SH-SY5Y (cell line): ENCODE data around the gene ASIC1.

ENCODE experiments used
- GATA2 ChIP-seq: IDR thresholded peaks from 2 replicates; pipeline ENCODE4 v1.6.1; 2011; ENCODE audit warnings: mild to moderate bottlenecking, low read depth, low read length
- GATA3 ChIP-seq: IDR thresholded peaks from 2 replicates; pipeline ENCODE4 v1.6.1; 2011; ENCODE audit warnings: low read depth, mild to moderate bottlenecking, low read length, moderate library complexity

DNA sequence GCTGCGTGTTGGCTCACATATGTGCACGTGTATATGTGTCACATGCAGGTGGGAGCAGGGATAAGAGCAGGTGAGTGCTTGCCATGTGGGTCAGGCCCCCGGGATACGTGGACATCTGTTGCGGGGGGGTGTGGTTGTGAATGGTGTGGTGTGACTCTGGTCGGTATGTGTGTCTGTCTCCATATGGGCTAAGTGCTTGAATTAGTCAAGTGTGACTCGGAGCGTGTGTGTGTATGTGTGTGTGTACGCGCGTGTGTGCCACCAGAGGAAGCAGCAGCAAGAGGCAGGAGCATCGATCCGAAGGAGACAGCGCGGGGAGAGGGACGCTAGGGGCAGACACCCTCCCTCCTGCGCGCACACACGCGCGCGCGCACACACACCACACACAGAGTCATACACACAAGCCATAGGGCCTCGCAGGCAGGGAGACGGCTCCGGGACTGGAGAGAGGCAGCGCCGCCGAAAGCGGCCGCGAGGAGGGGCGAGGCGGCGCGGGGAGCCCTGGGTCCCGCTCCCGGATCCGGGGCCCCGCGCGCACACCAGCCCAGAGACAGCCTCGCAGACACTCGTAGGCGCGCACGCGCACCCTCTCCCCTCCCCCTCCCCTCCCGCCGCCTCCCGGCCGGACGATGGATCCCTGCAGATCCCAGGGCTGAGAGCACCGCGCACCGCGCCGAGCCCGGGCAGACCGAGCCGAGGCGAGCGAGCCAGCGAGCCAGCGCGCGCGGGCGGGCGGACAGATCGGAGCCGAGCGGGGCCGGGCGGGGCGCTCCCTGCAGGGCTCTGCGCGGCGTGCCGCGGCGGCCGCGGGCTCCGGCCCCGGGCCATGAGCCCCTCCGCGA, at the start of gene ASIC1:
- TF ChIP-seq GATA3 (no peak), GATA2 (no peak)
